Islet precursor cell (in vitro differentiated cells): ENCODE data around the gene VSNL1.

Experiments
- DNase-seq: peaks from one replicate; pipeline ENCODE4 v3.0.0-alpha.2; 2018

VSNL1 gene

DNA sequence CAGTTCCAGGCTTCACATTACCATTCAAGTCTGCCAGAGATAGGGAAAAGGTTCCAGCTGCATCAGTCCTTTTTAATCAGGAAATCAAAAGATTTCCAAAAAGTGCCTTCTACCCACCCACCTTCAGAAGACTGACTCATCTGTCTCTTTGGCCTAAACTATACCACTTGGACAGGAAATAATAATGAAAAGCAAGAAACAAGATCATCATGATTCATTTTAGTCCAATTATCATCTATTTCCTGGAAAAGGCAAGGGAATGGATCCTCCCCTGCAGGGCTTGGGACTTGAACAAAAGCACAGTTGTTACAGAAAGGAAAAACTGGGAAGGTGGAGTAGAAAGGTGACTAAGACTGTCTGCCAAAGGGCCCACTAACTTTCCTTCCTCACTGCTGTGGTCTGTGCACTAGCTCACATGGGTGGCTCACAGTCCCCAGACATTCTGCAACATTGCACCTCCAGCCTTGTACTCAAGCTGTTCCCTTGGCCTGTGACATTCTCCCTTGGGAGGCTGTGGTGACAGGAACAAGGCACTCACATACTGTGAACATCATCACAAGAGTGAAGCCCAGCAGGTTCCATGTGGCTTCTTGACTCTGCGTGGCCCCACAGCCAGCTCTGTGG, 75.3 kb downstream of the VSNL1 start:
- DNase-seq: peak; percentile 59

DNA sequence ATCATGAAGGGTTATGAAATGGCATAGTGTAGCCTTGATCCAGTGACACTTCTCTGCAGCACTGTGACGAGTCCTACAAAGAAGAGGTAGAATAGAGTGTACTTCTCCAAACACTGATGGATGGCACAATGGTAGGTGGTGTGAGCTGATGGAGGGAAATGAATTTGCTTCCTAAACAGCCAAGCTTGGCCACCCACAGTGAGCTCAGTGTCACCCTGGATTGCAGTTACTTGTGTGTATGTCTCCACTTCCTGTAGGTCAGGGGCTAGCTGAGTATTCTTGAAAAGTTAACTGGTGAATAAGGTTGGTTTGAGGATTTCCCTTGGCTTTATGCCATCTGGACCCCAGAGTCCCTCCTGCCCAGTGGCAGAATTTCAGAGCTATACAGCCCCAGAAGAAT, 75.9 kb downstream of the VSNL1 start:
- DNase-seq: peak; percentile 20

DNA sequence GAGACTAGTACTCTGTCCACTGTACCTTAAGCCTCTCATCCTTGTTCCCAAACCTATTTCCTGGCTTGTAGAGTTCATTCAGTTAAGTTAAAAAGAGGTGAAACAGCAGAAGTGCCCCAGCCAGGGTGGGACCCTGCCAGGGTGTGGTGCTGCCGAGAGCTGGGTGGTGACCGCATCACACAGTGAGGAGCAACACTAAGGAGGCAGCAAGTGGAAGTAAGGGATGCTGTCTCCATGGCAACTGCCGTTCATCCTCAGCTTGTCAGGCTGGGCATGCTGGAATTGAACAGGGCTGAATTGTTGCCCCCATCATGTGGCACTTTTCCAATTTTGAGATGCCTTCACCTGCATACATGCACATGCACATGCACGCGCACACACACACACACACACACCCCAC, 77.0 kb downstream of the VSNL1 start:
- DNase-seq: peak; percentile 19

DNA sequence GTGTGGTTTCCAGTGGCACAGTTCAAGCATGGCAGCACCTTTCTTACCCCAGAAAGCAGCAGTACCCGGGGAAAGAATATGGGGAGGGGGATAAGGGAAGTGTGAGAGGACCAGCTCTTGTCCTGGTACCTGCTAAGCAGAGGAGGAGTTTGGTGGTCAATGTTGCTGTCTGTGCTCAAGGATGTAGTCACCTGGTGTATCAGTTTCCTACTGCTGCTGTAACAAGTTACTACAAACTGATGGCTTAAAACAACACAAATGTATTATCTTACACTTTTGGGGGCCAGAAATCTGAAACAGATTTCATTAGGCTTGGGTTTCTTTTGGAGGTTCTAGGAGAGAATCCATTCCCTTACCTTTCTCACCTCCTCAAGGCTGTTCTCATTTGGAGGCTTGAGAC, 77.5 kb downstream of the VSNL1 start:
- peak; percentile 26 for DNase-seq

DNA sequence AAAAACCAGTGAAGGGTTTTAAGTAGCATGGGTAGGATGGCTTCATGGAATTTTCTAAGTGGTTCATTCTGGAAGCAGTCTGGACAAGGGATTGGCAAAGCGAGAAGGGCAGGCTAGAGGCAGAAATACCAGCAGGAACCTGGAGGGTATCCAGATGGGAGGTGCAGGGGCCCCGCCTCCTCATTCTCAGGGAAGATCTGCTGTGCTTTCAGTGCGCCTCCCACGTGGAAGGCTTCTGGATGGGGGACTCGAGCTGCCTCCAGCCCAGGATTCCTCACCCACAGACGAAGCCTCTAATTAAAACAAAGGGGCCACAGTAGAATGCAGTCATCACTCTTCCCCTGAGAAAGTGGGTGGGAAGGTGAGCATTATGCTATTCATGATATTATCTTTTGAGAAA, 79.8 kb downstream of the VSNL1 start:
- no peak for DNase-seq

DNA sequence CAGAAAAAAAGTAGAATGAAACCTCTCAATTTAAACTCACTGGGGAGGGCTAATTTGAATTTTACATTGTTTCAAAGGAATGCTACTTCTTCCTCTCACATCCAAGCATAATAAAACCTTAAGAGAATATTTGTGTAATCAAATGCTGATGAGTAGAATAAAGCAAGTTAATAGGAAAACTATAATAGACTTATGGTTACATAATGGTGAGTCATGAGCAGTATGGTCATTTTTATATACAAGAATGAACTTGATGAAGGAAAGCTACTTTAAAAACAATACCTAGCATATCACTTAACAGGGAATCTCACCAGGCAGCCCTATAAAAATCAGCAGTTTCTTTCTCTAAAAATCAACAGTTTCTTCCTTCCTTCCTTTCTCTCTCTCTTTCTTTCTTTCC, 80.3 kb downstream of the VSNL1 start:
- DNase-seq: no peak

DNA sequence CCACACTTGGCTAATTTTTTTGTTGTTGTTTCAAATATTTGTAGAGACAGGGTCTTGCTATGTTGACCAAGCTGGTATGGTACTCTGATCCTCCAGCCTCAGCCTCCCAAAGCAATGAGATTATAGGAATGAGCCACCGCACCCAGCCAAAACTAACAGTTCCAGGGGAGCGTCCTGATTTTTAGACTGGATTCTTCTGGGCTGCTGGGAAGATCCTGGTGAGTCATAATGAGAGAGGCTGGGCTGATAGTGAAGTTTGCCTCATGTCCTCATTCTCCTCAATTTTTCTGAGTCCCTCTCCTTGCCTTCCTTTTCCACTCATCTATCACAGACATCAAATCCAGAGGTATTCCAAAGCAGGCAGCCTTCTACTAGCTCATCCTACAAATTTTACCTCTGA, 81.3 kb downstream of the VSNL1 start:
- peak; percentile 41 for DNase-seq

DNA sequence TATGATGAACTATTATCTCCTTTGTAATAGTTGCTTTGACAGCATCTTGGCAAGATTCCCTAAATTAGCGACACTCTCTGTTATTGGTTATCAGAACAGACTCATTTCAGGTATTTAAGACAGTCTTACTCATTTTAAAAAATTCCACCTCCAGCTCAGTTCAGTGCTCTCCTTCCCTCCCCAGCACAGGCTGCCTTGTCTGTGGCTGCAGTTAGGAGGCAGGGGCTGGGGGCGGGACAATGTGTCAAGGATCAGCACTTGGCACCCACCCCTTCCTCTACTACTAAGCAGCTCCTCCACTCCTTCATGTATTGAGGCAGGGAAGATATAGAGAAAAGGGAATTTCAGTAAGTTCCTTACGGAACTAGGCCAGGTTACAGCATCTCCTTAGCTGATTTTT, 85.0 kb downstream of the VSNL1 start:
- DNase-seq: peak; percentile 45

DNA sequence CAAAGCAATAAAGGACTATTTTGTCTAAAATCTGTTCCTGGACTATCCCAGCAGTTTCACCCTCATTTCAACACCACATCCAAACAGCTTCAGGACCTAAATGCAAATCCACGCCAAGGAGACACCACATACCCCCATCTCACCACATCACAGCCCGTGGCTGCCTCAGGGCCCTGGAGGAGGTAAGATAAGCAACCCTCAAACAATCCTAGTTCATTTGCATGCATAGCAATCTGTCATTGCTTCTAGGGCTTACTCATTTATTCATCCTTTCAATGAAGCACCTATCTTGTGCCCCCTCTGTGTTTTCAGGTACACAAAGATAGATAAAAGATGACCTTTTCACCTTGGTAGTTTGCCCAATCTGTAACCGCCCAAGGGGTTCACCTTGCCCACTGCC, 86.5 kb downstream of the VSNL1 start:
- peak; percentile 55 for DNase-seq

DNA sequence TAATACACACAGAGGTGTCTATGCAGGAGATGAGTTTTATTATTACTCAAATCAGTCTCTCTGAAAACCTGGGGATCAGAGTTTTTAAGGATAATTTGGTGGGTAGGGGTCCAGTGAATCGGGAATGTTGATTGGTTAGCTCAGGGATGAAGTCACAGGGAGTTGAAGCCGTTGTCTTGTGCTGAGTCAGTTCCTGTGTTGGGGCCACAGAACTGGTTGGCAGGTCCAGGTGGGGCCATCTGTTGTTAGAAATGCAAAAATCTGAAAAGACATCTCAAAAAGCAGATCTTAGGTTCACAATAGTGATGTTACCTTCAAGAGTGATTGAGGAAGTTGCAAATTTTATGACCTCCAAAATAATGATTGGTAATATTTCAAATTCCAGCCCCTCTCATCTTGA, 86.9 kb downstream of the VSNL1 start:
- DNase-seq: peak; percentile 42

DNA sequence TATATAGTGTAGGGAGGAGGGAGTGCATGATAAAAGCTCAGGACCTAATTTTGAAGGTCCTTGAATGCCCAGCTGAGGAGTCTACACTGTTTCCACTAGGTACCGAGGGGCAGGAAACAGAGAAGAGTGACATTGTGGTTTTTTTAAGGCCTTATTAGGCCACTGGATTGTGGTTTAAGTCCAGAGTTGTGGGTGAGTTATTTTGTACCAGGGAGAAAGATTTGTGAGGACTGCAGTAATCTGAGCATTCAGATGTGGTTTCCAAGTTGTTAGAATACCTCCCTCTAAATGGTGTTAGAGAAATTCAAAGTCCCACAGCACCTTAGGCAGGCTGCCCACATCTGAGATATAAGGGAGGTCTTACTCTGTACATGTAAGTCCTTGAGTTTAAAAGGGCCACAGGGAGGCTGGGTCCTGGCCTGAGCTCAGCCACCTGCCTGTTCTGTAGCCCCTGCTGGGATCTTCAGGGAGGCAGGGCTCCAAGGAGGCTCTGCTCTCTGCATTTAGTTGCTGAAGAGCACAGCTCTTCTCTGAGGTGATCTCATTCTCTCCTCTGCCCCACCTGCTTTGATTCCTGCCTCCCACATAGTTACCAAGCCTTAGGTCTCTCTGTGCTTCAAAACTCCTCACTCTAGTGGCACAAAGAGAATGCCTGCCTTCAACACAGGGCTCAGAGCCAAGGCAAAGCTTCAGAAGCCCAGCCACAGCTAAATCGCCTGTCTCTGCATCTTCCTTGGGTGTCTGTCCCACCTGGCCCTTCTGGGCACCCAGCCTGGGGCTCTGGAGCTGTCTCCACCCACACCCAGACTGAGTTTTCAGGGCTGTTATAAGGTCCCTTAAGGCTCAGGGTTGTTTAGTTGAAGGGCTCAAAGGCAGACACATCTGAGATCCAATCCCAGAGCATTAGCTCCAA, 88.1 kb downstream of the VSNL1 start:
- peak; percentile 43 for DNase-seq

DNA sequence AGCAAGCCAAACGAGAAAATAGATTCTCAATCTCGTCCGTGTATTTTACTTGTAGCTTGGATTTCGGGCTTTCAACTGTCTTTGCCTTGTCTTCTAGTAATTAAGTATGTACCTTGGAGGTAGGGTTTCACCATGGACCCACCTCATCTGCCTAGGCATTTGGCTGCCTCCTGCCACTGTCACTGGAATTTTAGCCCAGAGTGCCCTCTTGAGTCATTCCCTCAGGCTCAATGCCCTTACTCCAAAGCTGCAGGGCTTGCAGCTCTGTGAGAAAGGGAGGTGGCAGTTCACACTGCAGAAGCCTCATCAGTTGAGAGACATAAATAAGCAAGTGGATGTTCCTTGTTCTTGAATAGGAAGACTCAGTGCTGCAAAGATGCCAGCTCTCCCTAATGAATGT, 89.6 kb downstream of the VSNL1 start:
- DNase-seq: peak; percentile 52

DNA sequence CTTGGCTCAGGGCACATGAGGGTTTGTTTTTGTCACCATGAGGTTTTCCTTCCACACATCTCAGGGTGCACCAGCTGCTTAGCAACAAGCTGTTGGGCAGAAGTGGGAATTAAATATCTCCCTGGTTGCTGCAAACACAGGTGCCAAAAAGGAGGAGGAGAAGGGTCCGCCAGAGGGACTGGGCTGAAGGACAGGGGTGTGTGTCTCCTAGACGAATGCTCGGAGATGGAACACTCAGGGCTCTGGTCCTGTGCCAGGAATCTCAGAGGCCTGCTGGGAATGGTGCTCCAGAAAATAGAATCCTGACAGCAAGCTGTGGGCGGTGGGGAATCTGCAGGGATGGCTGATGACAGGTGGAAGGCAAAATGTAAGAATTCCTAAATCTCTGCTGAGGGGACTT, 94.5 kb downstream of the VSNL1 start:
- peak; percentile 36 for DNase-seq

DNA sequence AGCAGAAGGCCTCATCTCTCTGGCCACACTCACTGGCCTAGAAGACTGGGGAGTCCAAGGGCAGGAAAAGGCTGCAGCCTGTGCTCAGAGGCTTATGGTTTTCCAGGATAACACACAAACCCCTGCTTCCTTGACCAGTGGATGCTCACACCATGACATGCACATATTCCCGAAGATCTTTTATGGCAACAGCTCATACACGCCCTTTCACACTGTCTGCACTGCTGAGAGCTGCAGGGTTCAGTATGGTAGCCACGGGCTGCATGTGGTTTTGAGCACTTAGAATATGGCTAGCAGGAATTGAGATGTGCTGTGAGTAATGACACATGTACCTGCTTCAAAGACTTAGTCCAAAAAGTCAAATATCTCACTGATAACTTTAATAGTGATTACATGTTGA, 95.8 kb downstream of the VSNL1 start:
- no peak for DNase-seq

DNA sequence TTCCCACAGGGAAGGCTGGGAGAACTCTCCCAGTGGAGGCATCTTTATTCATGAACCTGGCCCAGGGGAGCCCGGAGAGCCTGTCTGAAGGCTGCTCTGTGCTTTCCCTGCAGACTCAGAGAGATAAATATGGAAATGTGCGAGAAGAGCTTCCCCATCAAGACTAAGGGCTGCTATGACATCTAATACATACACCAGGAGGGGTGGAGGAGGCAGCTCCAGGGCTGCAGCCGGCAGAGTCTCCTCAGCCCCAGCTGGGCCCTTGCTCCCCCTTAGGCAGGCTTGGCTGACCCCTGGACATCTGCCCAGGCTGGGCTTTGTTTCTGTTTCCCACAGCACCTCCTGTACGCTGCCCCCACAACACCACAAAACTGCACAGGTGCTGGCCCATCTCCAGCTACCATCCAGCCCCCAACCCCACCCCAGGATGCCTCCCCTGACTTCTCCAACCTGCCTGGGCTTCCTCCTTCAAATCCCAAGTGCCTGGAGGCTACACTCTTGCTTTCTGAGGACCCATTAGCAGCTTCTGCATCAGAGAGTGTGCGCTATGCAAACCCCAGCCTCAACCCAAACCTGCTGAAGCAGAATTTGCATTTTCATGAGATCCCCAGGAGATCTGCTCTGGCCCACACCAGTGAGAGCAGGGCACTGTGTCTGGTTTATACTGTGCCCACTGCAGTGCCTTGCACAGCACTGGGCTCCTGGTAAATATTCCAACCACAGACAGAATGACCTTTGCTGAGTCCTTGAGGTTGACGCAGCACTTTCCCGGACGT, 96.8 kb downstream of the VSNL1 start:
- no peak for DNase-seq

DNA sequence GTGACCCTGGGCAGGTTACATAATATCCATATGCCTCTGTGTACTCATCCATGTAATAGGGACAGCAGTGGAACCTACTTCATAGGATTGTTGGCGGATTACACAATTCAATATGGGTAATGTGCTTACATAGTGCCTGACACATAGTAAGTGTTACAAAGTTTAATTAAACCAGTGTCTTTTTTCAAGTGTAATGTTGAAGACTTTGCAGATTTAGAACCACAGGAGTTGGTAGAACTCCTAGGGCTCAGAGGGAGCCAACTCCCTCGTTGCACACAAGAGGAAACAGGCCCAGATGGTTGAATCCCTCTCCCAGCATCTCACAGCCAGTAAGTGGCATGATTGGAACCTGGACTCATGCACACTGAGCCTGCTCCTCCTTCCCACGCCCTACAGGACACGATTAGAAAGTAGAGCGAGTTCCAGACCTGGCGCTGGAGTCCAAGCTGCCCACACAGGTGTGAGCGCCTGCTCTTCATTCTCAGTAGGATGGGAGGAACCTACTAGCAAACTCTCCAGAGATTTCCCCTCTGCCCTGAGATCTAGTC, 97.8 kb downstream of the VSNL1 start:
- DNase-seq: no peak

DNA sequence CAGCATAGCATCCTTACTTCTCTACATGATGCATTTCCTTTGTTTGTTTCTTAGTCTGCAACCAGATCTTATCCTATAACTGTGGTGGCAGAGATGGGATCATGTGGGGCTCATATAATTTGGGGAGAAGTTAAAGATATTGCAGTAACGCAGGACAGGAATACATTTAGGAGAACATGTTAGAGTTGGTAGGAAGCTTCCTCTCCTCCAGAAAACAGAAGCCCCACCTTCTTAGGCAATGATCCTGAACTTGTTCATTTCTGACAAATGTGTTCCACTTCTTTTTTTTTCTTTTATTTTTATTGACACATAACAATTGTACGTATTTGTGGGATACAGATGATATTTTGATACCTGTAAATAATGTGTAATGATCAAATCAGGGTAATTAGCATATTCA, 99.9 kb downstream of the VSNL1 start:
- DNase-seq: no peak

DNA sequence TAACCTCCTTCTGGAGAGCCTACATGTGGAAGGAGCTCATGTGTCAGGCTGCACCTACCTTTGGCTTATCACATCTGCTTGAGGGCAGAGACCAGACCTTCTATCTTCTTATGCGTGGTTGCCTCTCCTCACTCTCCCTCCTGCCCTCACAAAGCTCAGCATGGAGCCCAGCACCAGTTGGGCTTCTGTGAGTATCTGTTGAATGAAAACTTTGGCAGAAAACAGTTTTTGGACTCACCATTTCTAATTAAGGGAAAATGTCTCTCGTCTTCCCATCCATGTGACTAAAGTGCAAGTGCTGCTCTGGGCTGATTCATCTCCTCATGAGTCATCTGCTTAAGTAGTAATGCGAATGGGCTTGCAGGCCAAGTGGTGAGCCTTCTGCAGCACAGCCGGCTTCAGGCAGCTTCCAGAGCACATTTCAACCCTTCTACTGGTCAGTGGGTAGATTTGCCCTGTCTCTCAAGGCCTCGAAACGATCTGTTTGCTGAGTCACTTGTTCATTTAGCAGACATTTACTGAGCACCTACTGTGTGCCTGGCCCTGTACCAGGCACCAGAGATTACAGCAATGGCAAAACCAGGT, 102.6 kb downstream of the VSNL1 start:
- DNase-seq: peak; percentile 92

DNA sequence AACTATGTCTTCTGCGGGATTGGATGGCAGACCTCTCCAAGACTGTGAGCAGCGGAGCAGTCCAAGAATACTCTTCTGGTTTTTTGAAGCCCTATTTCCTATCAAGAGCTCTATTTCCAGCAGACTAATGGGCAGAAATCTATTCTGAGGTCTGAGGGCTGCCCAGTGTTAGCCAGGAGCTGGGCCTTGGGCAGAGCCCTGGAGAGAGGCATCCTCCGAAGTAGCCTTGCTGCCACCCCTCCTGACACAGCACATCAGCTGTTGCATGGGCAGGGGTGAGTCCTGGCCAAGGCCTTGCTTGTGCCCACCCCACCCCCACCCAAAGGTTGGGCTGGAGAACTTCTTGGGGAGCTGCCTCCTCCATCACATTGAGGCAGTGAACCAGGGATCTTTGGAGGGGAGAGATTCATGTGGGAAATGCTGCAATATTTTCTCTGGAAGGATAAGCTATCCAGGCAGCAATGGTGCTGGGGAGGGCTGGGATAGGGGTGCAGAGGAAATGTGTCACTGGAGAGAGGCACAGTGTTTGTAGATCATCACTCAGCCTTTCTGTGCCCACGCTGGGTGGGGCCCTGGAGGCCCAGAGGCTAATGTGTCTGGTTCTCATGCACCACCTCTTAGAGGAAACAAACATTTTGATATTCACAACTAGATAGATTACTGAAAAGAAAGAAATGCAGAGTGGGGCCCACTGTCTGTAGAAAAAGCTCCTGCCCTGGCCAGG, 104.7 kb downstream of the VSNL1 start:
- DNase-seq: no peak

DNA sequence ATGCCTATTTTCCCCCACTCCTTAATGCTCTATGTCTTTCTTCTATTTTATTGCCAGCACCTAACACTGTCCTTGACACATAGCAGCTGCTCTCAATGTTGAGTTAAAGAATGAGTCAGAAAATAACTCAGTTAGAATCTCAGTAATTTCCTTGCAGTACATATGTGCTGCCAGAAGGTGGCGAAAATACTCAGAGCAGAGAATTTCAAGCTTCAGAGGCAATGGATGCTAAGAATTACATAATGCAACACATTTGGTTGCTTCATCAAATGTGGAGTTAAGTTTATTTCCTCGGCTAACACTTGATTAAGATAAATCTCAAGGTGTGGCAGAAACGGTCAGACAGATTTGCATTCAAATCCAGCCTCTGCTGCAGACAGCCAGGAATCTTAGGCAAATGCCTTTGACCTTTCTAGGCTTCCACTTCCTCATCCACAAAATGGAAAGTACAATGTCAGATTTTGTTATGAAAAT, 105.6 kb downstream of the VSNL1 start:
- DNase-seq: no peak

DNA sequence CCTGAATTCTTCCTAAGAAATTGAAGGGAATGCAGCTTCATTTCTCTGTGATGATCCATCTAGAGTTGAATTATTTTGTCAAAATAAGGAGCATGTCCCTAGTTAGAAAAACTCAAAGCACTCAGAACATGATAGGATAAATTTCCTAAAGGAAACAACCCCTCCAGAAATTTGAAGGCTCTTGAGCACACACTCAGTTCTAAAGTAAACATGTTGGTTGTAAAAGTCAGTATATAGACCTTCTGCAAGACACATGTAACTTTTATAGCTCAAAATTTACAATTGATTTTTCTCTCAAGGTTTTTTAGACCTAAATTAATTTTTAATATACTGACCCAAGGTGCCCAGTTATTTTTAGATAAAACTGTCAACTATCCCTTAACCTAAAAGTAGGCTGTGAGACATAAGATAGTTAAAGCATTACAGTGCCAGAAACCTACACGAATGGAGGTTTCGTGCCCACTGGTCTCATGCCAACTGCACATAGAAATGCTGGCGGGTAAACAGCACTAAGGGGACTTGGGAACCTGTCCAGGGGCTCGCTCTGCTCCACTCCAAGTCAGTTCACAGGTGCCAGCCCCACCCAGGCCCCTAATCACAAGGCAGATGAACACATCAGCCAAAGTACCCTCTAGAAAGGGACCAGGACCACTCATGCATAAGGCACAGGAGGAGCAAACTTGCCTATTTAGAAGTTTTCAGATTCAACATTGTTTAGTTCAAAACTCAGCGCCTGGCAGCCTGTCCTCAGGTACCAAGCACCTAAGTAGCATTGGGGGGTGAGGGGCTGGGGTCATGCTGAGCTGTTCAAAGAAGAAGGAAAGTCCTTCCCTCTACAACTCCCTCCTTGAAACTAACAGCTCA, 106.6 kb downstream of the VSNL1 start:
- DNase-seq: no peak
